Measurements from ENCODE around the gene BTRC.

BTRC gene

GRCh38 chr10:101447477-101447876 is 93.5 kb downstream of the BTRC start:
- Mint-ChIP-seq H3K36me3 (ENCODE audit: low read depth) (no peaks in the 10 kb centered on the region), H3K27me3 (ENCODE audit: low read depth, poor library complexity) (peaks cover 8% of the 10 kb centered on the region), H3K27ac (no peak overlapping the region), H3K9me3 (no peaks in the 10 kb centered on the region), H3K4me1 (peaks cover 19% of the 10 kb centered on the region), H3K4me3 (no peak overlapping the region)
- no peak for DNase-seq
- TF ChIP-seq CTCF (IDR thresholded peaks at IDR 0.05) = no peak

GRCh38 chr10:101450277-101451080 is 96.5 kb downstream of the BTRC start:
- no peak for DNase-seq
- Mint-ChIP-seq H3K36me3 (ENCODE audit: low read depth) (no peaks in the 10 kb centered on the region), H3K4me1 (peaks cover 19% of the 10 kb centered on the region), H3K4me3 (no peak overlapping the region), H3K9me3 (no peaks in the 10 kb centered on the region), H3K27ac (no peak overlapping the region), H3K27me3 (ENCODE audit: low read depth, poor library complexity) (peaks cover 8% of the 10 kb centered on the region)
- no peak for TF ChIP-seq CTCF (IDR thresholded peaks at IDR 0.05)

- TF ChIP-seq CTCF (IDR thresholded peaks at IDR 0.05) = no peak
- H3K4me3 Mint-ChIP-seq = no peak overlapping the region
- H3K9me3 Mint-ChIP-seq = no peaks in the 10 kb centered on the region
- no peak for DNase-seq
- H3K27me3 Mint-ChIP-seq (ENCODE audit: low read depth, poor library complexity) = peaks cover 8% of the 10 kb centered on the region
- peaks cover 17% of the 10 kb centered on the region for H3K4me1 Mint-ChIP-seq
- no peaks in the 10 kb centered on the region for H3K36me3 Mint-ChIP-seq (ENCODE audit: low read depth)
- H3K27ac Mint-ChIP-seq = no peak overlapping the region
These were observed 97.3 kb downstream of the BTRC start for GRCh38 chr10:101451261-101451660.

- TF ChIP-seq CTCF (IDR thresholded peaks at IDR 0.05) = no peak
- DNase-seq = no peak
- no peak overlapping the region for H3K27ac Mint-ChIP-seq
- H3K27me3 Mint-ChIP-seq (ENCODE audit: low read depth, poor library complexity) = peaks cover 8% of the 10 kb centered on the region
- H3K9me3 Mint-ChIP-seq = no peaks in the 10 kb centered on the region
- H3K36me3 Mint-ChIP-seq (ENCODE audit: low read depth) = no peaks in the 10 kb centered on the region
- peaks cover 13% of the 10 kb centered on the region for H3K4me1 Mint-ChIP-seq
- no peak overlapping the region for H3K4me3 Mint-ChIP-seq
These were observed 97.7 kb downstream of the BTRC start for GRCh38 chr10:101451667-101452069.

GRCh38 chr10:101452176-101452575 is 98.2 kb downstream of the BTRC start:
- no peak for TF ChIP-seq CTCF (IDR thresholded peaks at IDR 0.05)
- no peak for DNase-seq
- no peaks in the 10 kb centered on the region for H3K36me3 Mint-ChIP-seq (ENCODE audit: low read depth)
- peaks cover 11% of the 10 kb centered on the region for H3K27me3 Mint-ChIP-seq (ENCODE audit: low read depth, poor library complexity)
- no peak overlapping the region for H3K27ac Mint-ChIP-seq
- H3K4me1 Mint-ChIP-seq = peaks cover 9% of the 10 kb centered on the region
- no peak overlapping the region for H3K4me3 Mint-ChIP-seq
- H3K9me3 Mint-ChIP-seq = no peaks in the 10 kb centered on the region

- Mint-ChIP-seq H3K27me3 (ENCODE audit: low read depth, poor library complexity) (peaks cover 13% of the 10 kb centered on the region), H3K27ac (no peak overlapping the region), H3K36me3 (ENCODE audit: low read depth) (no peaks in the 10 kb centered on the region), H3K4me1 (peaks cover 9% of the 10 kb centered on the region), H3K4me3 (no peak overlapping the region), H3K9me3 (no peaks in the 10 kb centered on the region)
- TF ChIP-seq CTCF (IDR thresholded peaks at IDR 0.05) = no peak
- no peak for DNase-seq
These were observed 98.6 kb downstream of the BTRC start for GRCh38 chr10:101452593-101452992.
